Stimulated activated CD8-positive, alpha-beta memory T cell treated with anti-CD3 and anti-CD28 coated beads, Interleukin-4, amount 100 ng/mL, for 24 hours (primary cell): ENCODE results near the gene SLC37A1.
"Not testable (repeated sequence)": the region's sequence is repeated elsewhere in the genome, so short reads cannot be mapped to it uniquely, and the experiment has no call there.

ENCODE experiments used
- DNase-seq: peaks from one replicate; pipeline ENCODE4 v3.0.0-alpha.2; 2020; ENCODE audit warnings: low read depth

SLC37A1 gene

GRCh38 chr21:42619166-42619565 is 105.5 kb downstream of the SLC37A1 start:
- DNase-seq, result no peak

DNA sequence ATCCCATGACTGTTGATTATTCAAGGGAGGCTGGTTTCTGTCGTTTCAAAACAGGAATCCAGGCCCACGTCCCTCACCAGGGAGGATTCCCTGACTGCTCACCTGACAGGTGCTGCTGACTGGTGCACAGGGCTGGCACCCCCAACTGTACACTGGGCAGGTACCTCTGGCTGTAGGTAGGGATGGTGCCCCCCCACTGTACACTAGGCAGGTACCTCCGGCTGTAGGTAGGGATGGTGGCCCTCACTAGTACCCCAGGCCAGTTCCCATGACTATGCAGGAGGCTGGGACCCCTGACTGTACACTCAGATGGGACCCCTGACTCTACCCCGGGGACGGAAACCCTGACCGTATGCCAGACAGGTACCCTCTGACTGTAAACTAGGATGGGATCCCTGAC is 106.2 kb downstream of the SLC37A1 start:
- no peak for DNase-seq

DNA sequence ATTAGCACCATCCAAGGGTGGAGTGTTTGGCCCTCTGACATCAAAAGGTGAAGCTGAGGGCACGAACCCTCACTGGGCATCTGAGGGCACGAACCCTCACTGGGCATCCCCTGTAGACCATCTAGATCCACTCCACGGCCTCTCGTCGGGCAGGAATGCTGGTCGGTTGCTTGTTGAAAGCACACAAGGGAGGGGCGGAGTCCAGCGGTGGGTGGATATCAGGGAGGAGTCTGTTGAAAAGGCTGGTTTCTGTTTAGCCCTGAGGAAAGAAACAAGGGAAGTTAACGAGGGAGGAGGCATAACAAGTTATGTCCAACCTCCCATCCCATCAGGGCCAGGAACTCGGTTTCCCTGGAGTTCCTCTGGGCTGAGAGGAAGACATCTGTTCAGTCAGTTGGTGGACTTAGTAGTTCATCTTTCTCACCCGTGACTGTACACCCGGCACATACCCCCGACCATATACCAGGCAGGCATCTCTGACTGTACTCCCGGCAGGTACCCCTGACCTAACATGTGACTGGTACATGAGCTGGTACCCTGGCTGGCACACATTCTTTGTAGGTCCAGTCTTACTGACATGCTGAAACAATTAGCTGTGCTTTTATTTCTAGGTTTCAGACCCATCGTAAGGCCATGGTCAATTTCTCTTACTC is 107.6 kb downstream of the SLC37A1 start:
- DNase-seq, result no peak

DNA sequence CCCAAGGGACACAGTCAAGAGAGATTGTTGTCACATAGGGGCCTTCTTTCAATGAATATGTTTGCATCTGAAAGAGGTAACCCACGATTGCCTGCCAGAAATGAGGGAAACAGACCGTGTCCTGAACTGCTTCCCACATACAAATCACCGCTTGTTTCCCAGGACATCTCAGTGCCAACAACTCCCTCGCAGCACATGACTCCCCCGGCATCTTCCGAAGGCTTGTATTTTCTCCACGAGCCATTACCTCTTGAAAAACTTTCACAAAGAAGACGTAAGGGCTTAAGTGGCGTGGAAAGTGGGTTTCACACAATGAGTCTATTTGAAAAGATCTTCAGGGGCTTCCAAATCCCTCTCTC is 108.1 kb downstream of the SLC37A1 start:
- no peak for DNase-seq

- no peak for DNase-seq
Measured at GRCh38 chr21:42622284-42622683, 108.6 kb downstream of the SLC37A1 start.

- no peak for DNase-seq
Measured at GRCh38 chr21:42623694-42624093, 110.0 kb downstream of the SLC37A1 start.

- DNase-seq, result no peak
Measured at GRCh38 chr21:42624095-42624790, 110.6 kb downstream of the SLC37A1 start.

GRCh38 chr21:42624936-42625335 is 111.3 kb downstream of the SLC37A1 start:
- DNase-seq, result no peak

DNA sequence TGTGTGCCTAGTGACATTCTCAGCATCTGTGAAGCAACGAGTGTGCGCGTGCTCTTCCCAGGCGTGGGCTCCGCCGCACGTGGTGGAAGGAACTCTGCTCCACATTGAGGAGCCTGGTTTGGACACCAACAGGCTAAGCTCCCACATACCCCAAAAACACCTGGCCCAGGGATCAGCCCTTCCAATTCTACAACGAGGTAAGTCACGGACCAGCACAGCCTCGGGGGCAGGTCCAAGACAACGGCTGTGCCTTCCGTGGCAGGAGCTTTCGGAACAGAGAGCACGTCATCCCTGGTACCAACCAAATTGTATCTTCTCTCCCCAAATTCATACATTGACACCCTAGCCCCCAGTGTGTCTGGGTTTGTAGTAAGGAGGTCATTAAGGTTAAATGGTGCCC is 112.5 kb downstream of the SLC37A1 start:
- no peak for DNase-seq

- DNase-seq, result no peak
Measured at GRCh38 chr21:42627527-42628289, 114.1 kb downstream of the SLC37A1 start.

DNA sequence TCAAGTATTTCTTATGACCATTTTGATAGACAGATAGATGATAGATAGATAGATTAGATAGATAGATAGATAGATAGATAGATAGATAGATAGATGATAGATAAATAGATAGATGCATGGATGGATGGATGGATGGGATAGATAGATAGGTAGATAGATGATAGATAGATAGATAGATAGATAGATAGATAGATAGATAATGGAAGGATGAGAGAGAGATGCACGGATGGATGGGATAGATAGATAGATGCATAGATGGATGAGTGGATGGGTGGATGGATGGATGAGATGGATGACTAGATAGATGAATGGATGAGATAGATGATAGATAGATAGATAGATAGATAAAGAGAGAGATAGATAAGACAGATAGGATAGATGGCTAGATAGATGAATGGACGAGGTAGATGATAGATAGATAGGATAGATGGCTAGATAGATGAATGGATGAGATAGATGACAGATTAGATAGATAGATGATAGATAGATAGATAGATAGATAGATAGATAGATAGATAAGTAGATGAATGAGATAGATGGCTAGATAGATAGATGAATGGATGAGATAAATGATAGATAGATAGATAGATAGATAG is 114.9 kb downstream of the SLC37A1 start:
- not testable (repeated sequence) for DNase-seq

DNA sequence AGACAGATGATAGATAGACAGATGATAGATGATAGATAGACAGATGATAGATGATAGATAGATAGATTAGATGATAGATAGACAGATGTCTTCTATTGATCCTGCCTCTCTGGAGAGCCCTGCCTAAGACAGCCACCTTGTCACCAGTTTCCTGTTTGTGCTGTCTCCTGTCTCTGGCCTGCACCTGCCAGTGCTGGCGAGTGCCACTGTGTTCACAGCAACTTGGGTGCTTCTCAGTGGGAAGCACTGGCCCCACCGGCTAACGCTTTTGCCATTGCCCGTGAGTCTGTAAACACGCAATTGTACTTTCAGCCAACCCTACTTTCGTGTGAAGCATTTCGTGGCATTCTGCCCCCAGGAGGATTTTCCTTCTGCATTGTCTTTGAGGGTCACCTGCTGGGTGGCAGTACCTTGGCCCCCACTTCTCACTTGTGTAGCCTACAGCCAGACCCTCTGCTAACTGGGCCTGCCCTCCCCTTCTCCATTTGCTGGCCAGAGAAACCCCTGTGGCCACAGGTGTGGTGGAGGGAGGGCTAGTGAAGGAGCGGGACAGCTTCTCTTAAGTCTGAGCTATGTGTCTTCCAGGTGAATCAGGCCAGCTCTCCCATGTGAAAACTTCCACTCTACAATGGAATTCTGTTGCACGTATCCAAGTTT is 116.4 kb downstream of the SLC37A1 start:
- no peak for DNase-seq

DNA sequence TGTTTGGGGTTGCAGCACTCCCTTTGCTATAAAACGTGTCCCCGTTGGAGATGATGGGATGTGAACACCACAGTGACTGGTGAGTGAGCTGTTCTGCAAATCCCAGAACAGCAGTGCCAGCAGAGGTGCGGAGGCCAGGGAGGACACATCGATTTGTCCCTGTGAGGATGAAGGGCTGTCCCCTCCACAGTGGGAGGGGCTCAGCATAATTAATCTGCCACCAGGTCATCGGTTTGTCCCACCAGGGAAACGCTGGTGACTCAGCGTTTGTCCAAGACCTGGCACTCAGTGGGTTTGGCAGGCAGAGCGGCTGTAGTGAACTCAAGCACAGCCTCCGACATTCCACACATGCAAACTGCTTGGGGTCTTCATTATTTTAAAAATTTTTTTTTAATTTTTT is 117.0 kb downstream of the SLC37A1 start:
- DNase-seq, result no peak
